Nephron progenitor cell (in vitro differentiated cells): Measurements from ENCODE around the gene E2F6.

ENCODE experiments used
- DNase-seq: peaks from one replicate; pipeline ENCODE4 v3.0.0; 2021
- H3K27ac Mint-ChIP-seq: 2 replicates; pipeline ENCODE4 v1.8.0; 2021; ENCODE audit warnings: mild to moderate bottlenecking, moderate library complexity, mixed read lengths
- H3K27me3 Mint-ChIP-seq: 2 replicates; pipeline ENCODE4 v1.8.0; 2021; ENCODE audit warnings: mild to moderate bottlenecking, low read depth, mixed read lengths; ENCODE audit not compliant: poor library complexity
- H3K36me3 Mint-ChIP-seq: 2 replicates; pipeline ENCODE4 v1.8.0; 2021; ENCODE audit warnings: low read depth, mixed read lengths
- H3K4me1 Mint-ChIP-seq: 2 replicates; pipeline ENCODE4 v1.8.0; 2021; ENCODE audit warnings: mixed read lengths
- H3K4me3 Mint-ChIP-seq: 2 replicates; pipeline ENCODE4 v1.8.0; 2021; ENCODE audit warnings: mild to moderate bottlenecking, moderate library complexity, mixed read lengths
- H3K9me3 Mint-ChIP-seq: 2 replicates; pipeline ENCODE4 v1.8.0; 2021; ENCODE audit warnings: mild to moderate bottlenecking, moderate library complexity, mixed read lengths
- TF ChIP-seq, protein P1 (sequence below): fragments of 200-600 bp; sonication (generic); IDR thresholded peaks from 2 replicates; pipeline ENCODE4 v1.5.0; 2021; ENCODE audit warnings: antibody characterized with exemption

The E2F6 gene

DNA sequence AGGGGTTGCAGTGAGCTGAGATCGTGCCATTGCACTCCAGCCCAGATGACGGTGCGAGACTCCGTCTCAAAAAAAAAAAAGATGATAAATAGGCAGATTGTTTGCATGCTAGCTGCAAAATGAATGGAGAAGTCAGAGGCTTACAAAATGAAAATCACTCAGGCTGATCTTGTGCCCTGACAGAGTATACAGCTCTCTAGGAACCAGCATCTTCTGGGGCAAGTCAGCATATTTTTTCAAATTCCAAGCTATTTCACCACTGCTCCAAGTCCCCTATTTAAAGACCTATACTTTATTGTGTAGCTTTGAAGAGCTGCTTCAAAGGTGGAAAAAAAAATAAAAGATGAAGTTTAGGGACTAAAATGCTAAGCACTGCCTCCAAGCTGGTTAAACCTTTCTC is 6.1 kb downstream of the E2F6 start:
- H3K36me3 Mint-ChIP-seq = peaks cover 38% of the 10 kb centered on the region
- peaks cover 5% of the 10 kb centered on the region for H3K27me3 Mint-ChIP-seq
- peaks cover 17% of the 10 kb centered on the region for H3K9me3 Mint-ChIP-seq
- peaks cover 33% of the 10 kb centered on the region for H3K4me1 Mint-ChIP-seq
- DNase-seq = no peak
- no peak overlapping the region for H3K27ac Mint-ChIP-seq
- no peak overlapping the region for H3K4me3 Mint-ChIP-seq
- TF ChIP-seq, protein P1, sequence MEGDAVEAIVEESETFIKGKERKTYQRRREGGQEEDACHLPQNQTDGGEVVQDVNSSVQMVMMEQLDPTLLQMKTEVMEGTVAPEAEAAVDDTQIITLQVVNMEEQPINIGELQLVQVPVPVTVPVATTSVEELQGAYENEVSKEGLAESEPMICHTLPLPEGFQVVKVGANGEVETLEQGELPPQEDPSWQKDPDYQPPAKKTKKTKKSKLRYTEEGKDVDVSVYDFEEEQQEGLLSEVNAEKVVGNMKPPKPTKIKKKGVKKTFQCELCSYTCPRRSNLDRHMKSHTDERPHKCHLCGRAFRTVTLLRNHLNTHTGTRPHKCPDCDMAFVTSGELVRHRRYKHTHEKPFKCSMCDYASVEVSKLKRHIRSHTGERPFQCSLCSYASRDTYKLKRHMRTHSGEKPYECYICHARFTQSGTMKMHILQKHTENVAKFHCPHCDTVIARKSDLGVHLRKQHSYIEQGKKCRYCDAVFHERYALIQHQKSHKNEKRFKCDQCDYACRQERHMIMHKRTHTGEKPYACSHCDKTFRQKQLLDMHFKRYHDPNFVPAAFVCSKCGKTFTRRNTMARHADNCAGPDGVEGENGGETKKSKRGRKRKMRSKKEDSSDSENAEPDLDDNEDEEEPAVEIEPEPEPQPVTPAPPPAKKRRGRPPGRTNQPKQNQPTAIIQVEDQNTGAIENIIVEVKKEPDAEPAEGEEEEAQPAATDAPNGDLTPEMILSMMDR = no peak

GRCh38 chr2:11458753-11459152 is 7.2 kb downstream of the E2F6 start:
- Mint-ChIP-seq H3K36me3 (peaks cover 37% of the 10 kb centered on the region), H3K27me3 (no peaks in the 10 kb centered on the region), H3K27ac (no peak overlapping the region), H3K4me3 (no peak overlapping the region), H3K9me3 (peaks cover 9% of the 10 kb centered on the region), H3K4me1 (peaks cover 33% of the 10 kb centered on the region)
- no peak for DNase-seq
- TF ChIP-seq, protein P1 = no peak

DNA sequence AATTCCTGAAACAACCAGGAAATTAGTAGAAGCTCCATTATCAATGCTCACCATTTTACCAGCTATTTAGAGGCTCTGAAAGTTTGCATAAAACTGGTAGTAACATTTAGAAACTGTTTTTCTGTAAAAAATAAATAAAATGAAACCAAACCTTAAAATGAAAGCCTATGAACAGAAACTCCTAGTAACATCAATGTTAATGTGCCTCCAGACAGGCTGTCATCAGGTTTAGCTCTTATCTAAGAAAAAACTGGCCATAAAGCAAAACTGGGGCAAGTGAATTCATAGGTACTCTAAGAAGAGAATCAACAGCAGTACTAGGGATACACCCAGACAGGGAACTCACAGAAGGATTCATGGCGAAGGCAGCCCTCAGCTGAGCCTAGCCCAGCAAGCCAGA is 8.0 kb downstream of the E2F6 start:
- Mint-ChIP-seq H3K27me3 (no peaks in the 10 kb centered on the region), H3K4me3 (no peak overlapping the region), H3K4me1 (peaks cover 32% of the 10 kb centered on the region), H3K27ac (peak overlapping the region; percentile 22), H3K36me3 (peaks cover 37% of the 10 kb centered on the region), H3K9me3 (peaks cover under 1% of the 10 kb centered on the region)
- TF ChIP-seq, protein P1 = no peak
- no peak for DNase-seq

DNA sequence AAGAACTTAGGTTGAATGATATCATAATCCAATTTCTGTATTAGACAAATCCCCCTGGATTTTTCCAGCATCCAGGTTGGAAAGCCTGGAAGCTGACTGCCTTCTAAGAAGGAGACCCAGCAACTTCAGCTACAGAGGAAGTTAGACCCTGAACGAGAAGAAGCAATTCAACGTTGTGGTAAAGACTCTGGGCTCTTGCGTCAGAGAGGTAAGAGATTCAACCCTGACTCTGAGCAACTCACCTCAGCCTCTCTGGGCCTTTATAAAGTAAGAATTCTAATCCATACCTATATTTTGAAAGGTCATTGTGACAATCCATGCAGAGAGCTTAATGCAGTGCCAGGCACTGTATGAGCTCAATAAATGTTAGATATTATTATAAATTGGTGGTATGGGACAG is 9.7 kb downstream of the E2F6 start:
- Mint-ChIP-seq H3K9me3 (no peaks in the 10 kb centered on the region), H3K27me3 (no peaks in the 10 kb centered on the region), H3K27ac (peak overlapping the region; percentile 27), H3K4me3 (no peak overlapping the region), H3K36me3 (peaks cover 33% of the 10 kb centered on the region), H3K4me1 (peaks cover 25% of the 10 kb centered on the region)
- no peak for DNase-seq
- TF ChIP-seq, protein P1 = no peak

GRCh38 chr2:11454824-11455223 is 11.1 kb downstream of the E2F6 start:
- Mint-ChIP-seq H3K4me3 (no peak overlapping the region), H3K36me3 (peaks cover 41% of the 10 kb centered on the region), H3K9me3 (no peaks in the 10 kb centered on the region), H3K4me1 (peaks cover 25% of the 10 kb centered on the region), H3K27me3 (no peaks in the 10 kb centered on the region), H3K27ac (peak overlapping the region; percentile 24)
- no peak for DNase-seq
- TF ChIP-seq, protein P1 = no peak

DNA sequence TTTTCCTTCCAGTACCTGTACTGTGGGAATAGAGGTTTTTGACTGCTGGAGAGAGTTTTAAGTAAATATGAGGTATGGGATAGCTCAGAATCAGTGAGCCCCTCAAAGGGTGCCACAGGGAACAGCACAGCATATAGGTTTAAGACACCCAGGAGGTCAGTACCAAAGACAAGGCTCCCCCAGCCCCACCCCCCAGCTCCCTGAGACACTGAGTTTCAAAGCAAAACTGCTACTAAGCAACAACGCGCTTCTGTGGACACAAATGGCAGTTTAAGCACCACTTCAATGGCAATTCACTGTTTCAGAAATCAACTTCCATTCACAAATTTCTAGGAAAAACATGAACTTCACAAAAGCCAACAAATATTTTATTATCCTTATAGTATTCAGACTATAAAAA is 15.2 kb downstream of the E2F6 start:
- H3K4me1 Mint-ChIP-seq = peaks cover 19% of the 10 kb centered on the region
- TF ChIP-seq, protein P1 = no peak
- H3K9me3 Mint-ChIP-seq = no peaks in the 10 kb centered on the region
- H3K4me3 Mint-ChIP-seq = no peak overlapping the region
- no peaks in the 10 kb centered on the region for H3K27me3 Mint-ChIP-seq
- no peak for DNase-seq
- peak overlapping the region; percentile 51 for H3K27ac Mint-ChIP-seq
- H3K36me3 Mint-ChIP-seq = peaks cover 56% of the 10 kb centered on the region
